Keratinocyte (primary cell): ENCODE measurements around the gene HOXC6.

Experiments
- EZH2 ChIP-seq: IDR thresholded peaks from one replicate; pipeline ENCODE4 v1.6.1; 2012; ENCODE audit warnings: inconsistent platforms, mild to moderate bottlenecking, low read length, moderate library complexity
- TF ChIP-seq, protein P1 (sequence below), 3 experiments: IDR thresholded peaks in 1 of 3; conservative IDR thresholded peaks in 1 of 3; optimal IDR thresholded peaks in 1 of 3; 2 replicates in 2 of 3; 3 replicates in 1 of 3; pipeline versions ENCODE3 to v1.5.1; 2011; ENCODE audit warnings: low read length in 3 of 3, mild to moderate bottlenecking in 3 of 3, moderate library complexity in 2 of 3, control low read depth in 1 of 3, inconsistent platforms in 1 of 3; ENCODE audit not compliant: insufficient read depth in 2 of 3; ENCODE audit errors: extremely low read depth in 1 of 3

DNA sequence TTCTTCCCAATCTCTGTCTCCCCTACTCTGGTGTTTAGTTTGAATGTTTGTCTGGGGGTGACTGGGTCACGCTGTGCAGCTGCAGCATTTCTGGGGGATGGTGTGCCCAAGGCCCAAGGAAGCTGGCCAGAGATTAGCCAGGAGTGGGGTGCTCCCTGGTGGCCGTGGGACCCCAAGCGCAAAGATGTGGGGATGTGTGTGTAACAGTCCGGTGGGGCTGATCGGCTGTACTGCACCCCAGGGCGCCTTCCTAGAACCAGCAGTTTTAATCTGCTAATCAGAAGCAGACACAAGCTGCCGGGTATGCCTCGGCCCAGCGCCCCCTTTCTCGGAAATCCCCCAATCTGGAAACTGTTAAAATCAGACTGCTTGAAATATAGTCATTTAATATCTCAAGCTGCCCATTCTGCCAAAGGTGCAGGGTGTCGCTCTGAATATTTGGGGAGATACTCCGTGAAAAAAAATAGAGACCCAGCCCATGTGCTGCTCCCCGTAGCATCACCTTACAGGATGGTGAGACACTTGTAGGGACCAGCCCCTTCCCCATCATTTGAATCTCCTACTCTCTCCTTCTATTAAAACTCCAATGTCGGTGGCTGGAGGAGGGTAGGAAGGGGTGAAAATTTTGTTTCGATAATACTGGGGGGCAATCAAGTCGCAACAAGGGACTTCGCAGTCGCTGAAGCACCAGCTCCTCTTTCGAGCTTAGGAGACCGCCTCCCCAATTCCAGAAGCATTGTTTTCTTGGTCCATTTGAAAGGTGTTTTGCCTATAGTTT, 24.0 kb upstream of the HOXC6 start:
- TF ChIP-seq, protein P1, sequence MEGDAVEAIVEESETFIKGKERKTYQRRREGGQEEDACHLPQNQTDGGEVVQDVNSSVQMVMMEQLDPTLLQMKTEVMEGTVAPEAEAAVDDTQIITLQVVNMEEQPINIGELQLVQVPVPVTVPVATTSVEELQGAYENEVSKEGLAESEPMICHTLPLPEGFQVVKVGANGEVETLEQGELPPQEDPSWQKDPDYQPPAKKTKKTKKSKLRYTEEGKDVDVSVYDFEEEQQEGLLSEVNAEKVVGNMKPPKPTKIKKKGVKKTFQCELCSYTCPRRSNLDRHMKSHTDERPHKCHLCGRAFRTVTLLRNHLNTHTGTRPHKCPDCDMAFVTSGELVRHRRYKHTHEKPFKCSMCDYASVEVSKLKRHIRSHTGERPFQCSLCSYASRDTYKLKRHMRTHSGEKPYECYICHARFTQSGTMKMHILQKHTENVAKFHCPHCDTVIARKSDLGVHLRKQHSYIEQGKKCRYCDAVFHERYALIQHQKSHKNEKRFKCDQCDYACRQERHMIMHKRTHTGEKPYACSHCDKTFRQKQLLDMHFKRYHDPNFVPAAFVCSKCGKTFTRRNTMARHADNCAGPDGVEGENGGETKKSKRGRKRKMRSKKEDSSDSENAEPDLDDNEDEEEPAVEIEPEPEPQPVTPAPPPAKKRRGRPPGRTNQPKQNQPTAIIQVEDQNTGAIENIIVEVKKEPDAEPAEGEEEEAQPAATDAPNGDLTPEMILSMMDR (optimal IDR thresholded peaks at IDR 0.05 in 1 of 3, IDR thresholded peaks at IDR 0.05 in 1 of 3, conservative IDR thresholded peaks at IDR 0.05 in 1 of 3; ENCODE audit: extremely low read depth in 1 of 3, insufficient read depth in 2 of 3, low read length in 3 of 3): peak in 2 of 3 experiments; percentile 9 to 36
- no peak for TF ChIP-seq EZH2
